Stimulated activated CD4-positive, alpha-beta T cell treated with anti-CD3 and anti-CD28 coated beads, Interleukin-12 subunit alpha, Interleukin-12 subunit beta, amount 100 ng/mL, for 24 hours (primary cell): ENCODE data around the gene GOLGA8G.
"Not testable (repeated sequence)": the region's sequence is repeated elsewhere in the genome, so short reads cannot be mapped to it uniquely, and the experiment has no call there.

ENCODE experiments used
- DNase-seq, 2 experiments: peaks; one replicate each; pipeline ENCODE4 v3.0.0-alpha.2; 2020; ENCODE audit warnings: low read depth in 2 of 2

Gene GOLGA8G, protein sequence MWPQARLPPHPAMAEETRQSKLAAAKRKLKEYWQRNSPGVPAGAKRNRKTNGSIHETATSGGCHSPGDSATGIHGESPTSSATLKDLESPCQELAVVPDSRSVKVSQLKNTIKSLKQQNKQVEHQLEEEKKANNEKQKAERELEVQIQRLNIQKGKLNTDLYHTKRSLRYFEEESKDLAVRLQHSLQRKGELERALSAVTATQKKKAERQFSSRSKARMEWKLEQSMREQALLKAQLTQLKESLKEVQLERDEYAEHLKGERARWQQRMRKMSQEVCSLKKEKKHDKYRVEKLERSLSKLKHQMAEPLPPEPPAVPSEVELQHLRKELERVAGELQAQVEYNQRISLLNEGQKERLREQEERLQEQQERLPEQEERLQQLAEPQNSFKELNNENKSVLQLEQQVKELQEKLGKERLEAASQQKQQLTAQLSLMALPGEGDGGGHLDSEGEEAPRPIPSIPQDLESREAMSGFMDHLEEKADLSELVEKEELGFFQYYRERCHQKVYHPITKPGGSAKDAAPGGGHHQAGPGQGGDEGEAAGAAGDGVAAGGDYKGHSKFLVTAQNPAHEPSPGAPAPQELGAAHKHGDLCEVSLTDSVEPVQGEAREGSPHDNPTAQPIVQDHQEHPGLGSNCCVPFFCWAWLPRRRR

DNA sequence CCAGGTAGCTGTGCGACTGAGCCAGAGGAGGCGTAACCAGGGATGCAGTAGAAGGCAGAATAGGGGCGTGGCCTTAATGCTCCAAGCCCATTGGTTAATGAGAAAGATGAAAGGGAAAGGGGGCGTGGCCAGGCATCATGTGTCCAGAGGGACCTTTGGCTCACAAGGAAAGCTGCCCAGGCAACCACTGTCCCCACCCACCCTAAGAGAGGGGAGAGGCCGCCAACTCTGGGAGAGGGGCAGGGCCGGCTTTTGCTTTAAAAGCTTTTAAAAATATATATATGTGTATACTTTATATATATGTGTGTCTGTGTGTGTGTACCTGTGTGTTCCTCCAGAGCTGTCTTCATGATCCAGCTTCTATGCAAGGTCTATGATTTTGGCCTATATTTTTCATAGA, at the start of gene GOLGA8G:
Gene GOLGA8G (minus strand): TSS at position 18 of the 400 bp plus-strand sequence. CDS start 62 bp downstream, outside the sequence.
- not testable (repeated sequence) for DNase-seq

DNA sequence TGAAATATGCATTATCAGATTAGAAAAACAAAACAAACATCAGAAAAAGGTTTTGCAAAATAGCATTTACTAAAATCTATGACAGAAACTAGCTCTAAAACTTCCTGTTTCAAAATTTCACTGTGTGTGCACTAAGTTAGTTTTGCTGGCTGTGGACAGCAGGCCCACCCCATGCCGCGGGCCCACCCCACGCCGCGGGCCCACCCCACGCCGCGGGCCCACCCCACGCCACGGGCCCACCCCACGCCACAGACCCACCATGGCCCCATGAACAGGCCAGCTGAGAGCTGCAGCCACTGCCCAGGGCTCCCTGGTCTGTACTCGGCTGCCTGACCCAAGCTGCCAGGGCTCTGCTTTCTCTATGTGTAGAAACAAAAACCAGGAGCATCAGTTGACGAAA, 40.6 kb upstream of the GOLGA8G start:
- DNase-seq = not testable (repeated sequence)

- not testable (repeated sequence) for DNase-seq
Measured at GRCh38 chr15:28553268-28553667, 20.5 kb upstream of the GOLGA8G start, which contains the start of gene GOLGA6L25. Gene GOLGA6L25, plus strand, starts transcription at chr15:28553568. Its CDS starts 61 bp downstream, at chr15:28553629.

GRCh38 chr15:28515208-28515607, 17.6 kb downstream of the GOLGA8G start:
- not testable (repeated sequence) for DNase-seq

GRCh38 chr15:28514128-28514527, 18.6 kb downstream of the GOLGA8G start:
- DNase-seq = not testable (repeated sequence)

DNA sequence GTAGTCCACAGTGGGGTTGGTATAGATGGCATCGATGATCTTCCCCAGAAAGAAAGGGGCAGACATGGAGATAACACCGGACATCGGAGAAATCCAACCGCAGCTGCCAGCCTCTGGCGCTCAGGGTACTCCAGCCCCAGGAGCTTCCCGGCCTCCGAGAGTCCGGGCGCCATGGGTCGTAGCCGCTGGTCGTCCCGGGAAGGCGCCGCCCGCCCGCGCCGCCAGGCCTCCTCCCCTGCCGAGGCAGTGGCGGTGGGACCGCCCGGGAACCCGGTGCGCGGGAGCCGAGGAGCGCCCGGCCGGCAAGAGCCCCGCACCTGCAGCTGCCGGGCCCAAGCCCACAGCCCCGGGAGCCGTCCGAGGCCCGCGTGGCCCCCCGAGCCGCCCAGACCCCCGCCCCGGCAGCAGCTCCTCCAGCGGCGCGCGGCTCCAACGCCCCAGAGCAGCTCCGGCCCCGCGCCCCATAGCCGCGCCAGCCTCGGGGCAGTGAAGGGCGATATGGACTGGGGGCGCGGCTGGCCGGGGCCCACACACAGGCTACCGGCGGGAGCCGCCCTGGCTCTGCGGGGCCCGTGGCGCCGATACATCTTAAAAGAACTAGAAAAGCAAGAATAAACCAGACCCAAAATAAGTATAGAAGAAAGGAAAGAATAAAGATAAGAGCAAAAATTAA, 24.4 kb downstream of the GOLGA8G start:
- not testable (repeated sequence) for DNase-seq

GRCh38 chr15:28481340-28481739, 51.4 kb downstream of the GOLGA8G start:
- not testable (repeated sequence) for DNase-seq
